GM12878 (cell line): ENCODE measurements around the gene KPTN.

Source experiments
- ESRRA ChIP-seq: IDR thresholded peaks from 2 replicates; pipeline ENCODE4 v1.6.1; 2012; ENCODE audit warnings: mild to moderate bottlenecking, low read length, improper control_type of control experiment
- POLR2AphosphoS5 ChIP-seq: IDR thresholded peaks from 2 replicates; pipeline ENCODE4 v1.6.1; 2011; ENCODE audit warnings: mild to moderate bottlenecking, low read length, inconsistent platforms
- ZZZ3 ChIP-seq: IDR thresholded peaks from 2 replicates; pipeline ENCODE4 v1.6.1; 2011; ENCODE audit warnings: low read depth; ENCODE audit not compliant: control insufficient read depth, insufficient read length

DNA sequence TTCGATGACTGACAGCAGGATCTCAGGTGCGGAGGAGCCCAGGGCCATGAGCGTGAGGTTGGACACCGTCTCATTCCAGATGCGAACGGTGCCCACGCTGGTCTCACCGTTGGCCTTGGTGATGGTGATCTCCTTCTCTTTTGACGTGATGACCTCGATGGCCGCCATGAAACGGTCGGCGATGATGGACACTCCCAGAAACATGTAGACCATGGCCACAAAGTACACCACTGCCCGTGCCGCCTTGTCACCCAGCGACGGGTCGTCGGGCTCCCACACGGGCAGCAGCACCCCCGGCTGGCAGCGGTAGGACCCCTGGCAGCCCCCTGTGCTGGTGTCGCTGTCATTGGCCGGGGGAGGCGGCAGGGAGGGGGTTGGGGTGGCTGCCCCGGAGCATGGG lies 18.1 kb downstream of the KPTN start:
- TF ChIP-seq ZZZ3 = no peak
- TF ChIP-seq POLR2AphosphoS5 = no peak
- TF ChIP-seq ESRRA = no peak
